Measurements from ENCODE around the gene IRX2.

IRX2 gene

DNA sequence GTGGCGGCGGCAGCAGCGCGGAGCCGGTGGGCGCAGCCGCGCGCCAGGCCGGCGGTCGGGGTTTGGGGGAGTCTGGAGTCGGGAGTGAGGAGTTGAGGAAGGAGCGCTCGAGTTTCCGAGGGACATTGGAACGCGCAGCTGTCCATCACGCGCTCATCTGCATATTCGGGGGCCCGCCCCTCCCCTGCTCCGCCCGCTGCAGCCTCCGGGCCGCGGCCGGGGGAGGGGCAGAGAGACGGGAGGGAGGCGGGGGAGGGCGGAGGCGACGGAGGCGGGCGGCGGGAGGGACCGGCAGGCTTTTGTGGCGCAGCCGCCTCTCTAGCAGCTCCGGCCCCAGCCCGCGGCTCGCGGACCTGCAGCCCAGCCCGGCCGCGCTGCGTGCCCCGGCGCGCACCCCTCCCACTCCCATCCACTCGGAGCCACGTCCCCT, at the start of gene IRX2:
TSS of gene IRX2 (minus strand) at position 86 of the 430 bp plus-strand sequence. CDS start 264 bp downstream, outside the sequence.
- TF ChIP-seq, protein P1, sequence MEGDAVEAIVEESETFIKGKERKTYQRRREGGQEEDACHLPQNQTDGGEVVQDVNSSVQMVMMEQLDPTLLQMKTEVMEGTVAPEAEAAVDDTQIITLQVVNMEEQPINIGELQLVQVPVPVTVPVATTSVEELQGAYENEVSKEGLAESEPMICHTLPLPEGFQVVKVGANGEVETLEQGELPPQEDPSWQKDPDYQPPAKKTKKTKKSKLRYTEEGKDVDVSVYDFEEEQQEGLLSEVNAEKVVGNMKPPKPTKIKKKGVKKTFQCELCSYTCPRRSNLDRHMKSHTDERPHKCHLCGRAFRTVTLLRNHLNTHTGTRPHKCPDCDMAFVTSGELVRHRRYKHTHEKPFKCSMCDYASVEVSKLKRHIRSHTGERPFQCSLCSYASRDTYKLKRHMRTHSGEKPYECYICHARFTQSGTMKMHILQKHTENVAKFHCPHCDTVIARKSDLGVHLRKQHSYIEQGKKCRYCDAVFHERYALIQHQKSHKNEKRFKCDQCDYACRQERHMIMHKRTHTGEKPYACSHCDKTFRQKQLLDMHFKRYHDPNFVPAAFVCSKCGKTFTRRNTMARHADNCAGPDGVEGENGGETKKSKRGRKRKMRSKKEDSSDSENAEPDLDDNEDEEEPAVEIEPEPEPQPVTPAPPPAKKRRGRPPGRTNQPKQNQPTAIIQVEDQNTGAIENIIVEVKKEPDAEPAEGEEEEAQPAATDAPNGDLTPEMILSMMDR (conservative IDR thresholded peaks at IDR 0.05; ENCODE audit: low read length) = no peak
- DNase-seq (ENCODE audit: low read depth) = peak; percentile 98
- H3K4me3 ChIP-seq (ENCODE audit: low read length) = peak within 1 kb of the TSS; percentile 81

DNA sequence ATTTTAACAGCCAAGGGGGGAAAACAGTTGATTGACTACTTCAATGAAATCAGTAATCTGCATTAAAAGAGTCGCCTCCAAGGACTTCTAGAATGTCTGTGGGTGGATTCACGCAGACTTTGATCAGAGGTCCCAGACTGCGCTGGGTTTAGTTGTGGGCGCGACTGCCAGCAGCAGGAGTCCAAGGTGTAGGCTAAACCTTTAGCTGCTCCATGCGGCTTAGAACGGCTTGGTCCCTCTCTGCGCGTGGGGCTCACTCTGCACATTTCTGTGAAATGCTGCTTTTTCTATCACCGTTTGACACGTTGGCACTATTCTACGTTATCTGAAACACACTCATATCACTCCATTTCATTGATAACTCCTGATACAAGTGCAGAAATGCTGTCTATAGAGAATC, 48.6 kb upstream of the IRX2 start:
- DNase-seq (ENCODE audit: low read depth) = no peak
- no peak overlapping the region for H3K4me3 ChIP-seq (ENCODE audit: low read length)
- TF ChIP-seq, protein P1 (conservative IDR thresholded peaks at IDR 0.05; ENCODE audit: low read length) = no peak

DNA sequence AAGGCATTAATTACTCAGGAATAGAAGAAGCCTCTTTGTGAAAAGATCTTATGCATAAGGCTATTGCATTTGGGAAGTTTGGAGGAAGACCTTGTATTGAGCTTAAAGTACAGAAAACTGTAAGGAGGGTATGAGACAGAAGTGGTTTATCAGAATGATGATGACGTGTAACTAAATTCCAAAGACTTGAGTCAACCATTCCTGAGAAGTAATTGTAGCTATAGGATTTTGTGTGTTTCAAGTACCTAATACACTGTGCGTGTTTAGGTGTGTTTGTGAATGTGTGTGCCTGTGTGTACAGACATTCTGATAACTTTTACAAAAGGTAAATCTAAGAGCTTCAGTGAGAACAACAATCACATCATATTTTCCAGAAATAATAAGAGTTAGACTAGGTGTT, 46.5 kb upstream of the IRX2 start:
- H3K4me3 ChIP-seq (ENCODE audit: low read length) = no peak overlapping the region
- TF ChIP-seq, protein P1 (conservative IDR thresholded peaks at IDR 0.05; ENCODE audit: low read length) = no peak
- DNase-seq (ENCODE audit: low read depth) = no peak

DNA sequence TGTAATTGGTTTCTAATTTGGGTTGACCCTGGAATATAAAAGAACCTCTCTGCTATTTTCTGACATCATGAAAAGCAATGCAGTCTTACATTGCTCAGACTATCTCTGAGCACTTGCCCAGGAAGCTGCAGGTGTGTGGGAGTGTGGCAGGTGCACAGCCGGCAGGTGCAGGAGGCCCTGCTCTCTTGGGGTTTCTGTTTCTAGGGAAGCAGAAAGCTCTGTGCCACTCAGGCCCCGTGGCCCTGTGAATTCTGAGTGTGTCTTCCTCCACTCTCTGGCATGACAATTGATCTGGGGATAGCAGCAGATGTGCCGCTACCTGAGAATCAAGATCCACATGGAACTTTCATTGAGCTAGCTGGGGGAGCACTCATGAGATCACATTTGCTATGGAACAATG, 45.7 kb upstream of the IRX2 start:
- H3K4me3 ChIP-seq (ENCODE audit: low read length) = no peak overlapping the region
- no peak for DNase-seq (ENCODE audit: low read depth)
- TF ChIP-seq, protein P1 (conservative IDR thresholded peaks at IDR 0.05; ENCODE audit: low read length) = no peak

DNA sequence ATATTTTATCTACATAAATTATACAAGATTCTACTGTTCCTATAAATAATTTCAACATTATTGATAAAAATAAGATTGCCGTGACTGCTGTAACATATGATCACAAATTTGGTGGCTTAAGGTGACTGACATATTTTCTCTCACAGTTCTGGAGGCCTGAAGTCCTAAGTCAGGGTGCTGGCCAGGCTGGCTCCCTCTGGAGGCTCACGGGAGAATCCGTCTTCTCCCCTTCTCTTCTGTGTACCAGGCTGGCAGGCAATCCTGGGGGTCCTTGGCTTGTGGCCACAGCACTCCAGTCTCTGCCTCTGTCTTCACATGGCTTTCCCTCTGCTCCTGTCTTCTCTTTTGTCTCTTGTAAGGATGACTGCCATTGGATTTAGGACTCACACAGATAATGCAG, 31.7 kb upstream of the IRX2 start:
- no peak for DNase-seq (ENCODE audit: low read depth)
- TF ChIP-seq, protein P1 (conservative IDR thresholded peaks at IDR 0.05; ENCODE audit: low read length) = peak; percentile 23; the same call in 1 of the 2 replicates
- no peak overlapping the region for H3K4me3 ChIP-seq (ENCODE audit: low read length)

DNA sequence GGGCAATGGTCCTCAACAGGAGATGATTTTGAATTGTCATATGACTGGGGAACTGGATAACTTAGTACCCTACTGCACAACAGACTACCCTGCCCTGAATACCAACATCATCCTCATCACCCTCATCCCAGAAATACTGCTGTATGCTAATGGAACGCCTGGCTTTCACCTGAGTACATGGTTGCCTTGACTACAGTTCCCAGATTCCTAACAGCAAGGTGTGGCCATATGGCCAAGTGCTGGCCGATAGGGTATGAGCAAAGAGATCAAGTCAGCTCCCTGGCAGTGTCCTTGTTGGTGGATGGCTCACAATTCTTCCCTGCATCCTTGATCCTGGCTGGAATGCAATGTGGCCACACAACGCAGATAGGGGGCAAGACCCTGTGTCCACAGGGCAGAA, 31.2 kb upstream of the IRX2 start:
- DNase-seq (ENCODE audit: low read depth) = no peak
- TF ChIP-seq, protein P1 (conservative IDR thresholded peaks at IDR 0.05; ENCODE audit: low read length) = no peak

DNA sequence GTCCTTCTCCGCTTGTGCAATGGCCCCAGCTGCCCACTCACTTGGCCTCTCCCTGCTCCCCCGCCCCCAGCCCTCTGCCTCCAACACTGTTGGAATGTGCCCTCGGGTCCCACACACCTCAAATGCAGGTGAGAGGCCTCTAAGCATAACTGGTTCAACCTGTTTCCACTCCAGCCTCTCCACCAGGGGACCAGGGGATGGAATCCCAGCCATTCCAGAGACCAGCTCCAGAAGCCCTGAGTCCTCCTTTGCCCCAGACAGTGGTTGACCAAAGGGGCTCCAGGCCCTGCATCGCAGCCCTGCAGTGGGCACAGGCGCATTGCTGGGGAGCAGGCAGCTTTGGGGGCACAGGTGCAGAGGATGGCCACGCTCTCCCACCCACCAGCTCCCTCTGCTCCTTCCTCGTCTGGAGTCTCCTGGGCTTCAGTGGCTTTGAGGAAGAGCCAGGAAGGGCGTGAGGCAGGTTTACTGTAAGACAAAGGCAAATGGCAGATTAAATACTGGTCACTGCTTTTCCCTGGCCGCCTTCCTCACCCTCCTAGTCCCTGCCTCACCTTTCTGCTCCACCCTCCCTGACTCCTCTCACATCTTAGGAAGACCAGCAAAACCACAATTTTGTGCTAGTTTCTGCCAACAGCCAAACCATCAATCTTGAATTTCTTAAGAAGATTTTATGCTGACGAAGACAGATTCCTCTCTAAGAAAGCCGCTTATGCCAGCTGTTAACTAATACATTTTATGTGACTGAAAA, 29.1 kb upstream of the IRX2 start:
- DNase-seq (ENCODE audit: low read depth) = no peak
- no peak overlapping the region for H3K4me3 ChIP-seq (ENCODE audit: low read length)
- TF ChIP-seq, protein P1 (conservative IDR thresholded peaks at IDR 0.05; ENCODE audit: low read length) = no peak

More for the DNA sequence above, 31.2 kb upstream of the IRX2 start:
- H3K4me3 ChIP-seq (ENCODE audit: low read length) = no peak overlapping the region
